H9 (cell line): Measurements from ENCODE around the gene RAB14. TPM values are rescaled to one million over a fixed set of nuclear protein-coding genes. Genes with fewer than 3 reads are reported as not detected.
"Not testable (repeated sequence)": the region's sequence is repeated elsewhere in the genome, so short reads cannot be mapped to it uniquely, and the experiment has no call there.

ENCODE experiments used
- DNase-seq: peaks from one replicate; pipeline ENCODE4 v3.0.0-alpha.2; 2017
- H2AFZ ChIP-seq: one replicate; pipeline ENCODE4 v1.6.1; 2013; ENCODE audit warnings: mild to moderate bottlenecking, low read length, control low read depth, moderate library complexity
- H2AK5ac ChIP-seq: 2 replicates; pipeline ENCODE4 v1.6.1; 2013; ENCODE audit warnings: low read length, control low read depth, mixed read lengths; ENCODE audit not compliant: insufficient read length
- H2BK120ac ChIP-seq: one replicate; pipeline ENCODE4 v1.6.1; 2013; ENCODE audit warnings: low read depth, mild to moderate bottlenecking, low read length, control low read depth, inconsistent platforms; ENCODE audit not compliant: poor library complexity, severe bottlenecking
- H2BK12ac ChIP-seq: 2 replicates; pipeline ENCODE4 v1.6.1; 2013; ENCODE audit warnings: low read length, control low read depth, mixed read lengths, low read depth; ENCODE audit not compliant: insufficient read length
- H2BK15ac ChIP-seq: 2 replicates; pipeline ENCODE4 v1.6.1; 2013; ENCODE audit warnings: low read depth, low read length, control low read depth
- H2BK20ac ChIP-seq: one replicate; pipeline ENCODE4 v1.6.1; 2013; ENCODE audit warnings: low read depth, mild to moderate bottlenecking, low read length, control low read depth, inconsistent platforms; ENCODE audit not compliant: poor library complexity, severe bottlenecking
- H2BK5ac ChIP-seq: 2 replicates; pipeline ENCODE4 v1.6.1; 2013; ENCODE audit warnings: low read length, control low read depth, mixed read lengths; ENCODE audit not compliant: insufficient read length
- H3K14ac ChIP-seq: 2 replicates; pipeline ENCODE4 v1.6.1; 2013; ENCODE audit warnings: low read length, control low read depth; ENCODE audit not compliant: insufficient read depth
- H3K18ac ChIP-seq: 2 replicates; pipeline ENCODE4 v1.6.1; 2013; ENCODE audit warnings: low read depth, mild to moderate bottlenecking, mixed read lengths, low read length, control low read depth; ENCODE audit not compliant: insufficient read length
- H3K23ac ChIP-seq: 2 replicates; pipeline ENCODE4 v1.6.1; 2013; ENCODE audit warnings: low read length, control low read depth, mixed read lengths, low read depth; ENCODE audit not compliant: insufficient read length
- H3K23me2 ChIP-seq: 2 replicates; pipeline ENCODE4 v1.6.1; 2013; ENCODE audit warnings: low read depth, mild to moderate bottlenecking, mixed read lengths, low read length, control low read depth; ENCODE audit not compliant: insufficient read length, poor library complexity, severe bottlenecking
- H3K27ac ChIP-seq: 2 replicates; pipeline ENCODE4 v1.5.1; 2013; ENCODE audit warnings: low read length, control low read depth, mixed read lengths, low read depth; ENCODE audit not compliant: insufficient read length
- H3K27me3 ChIP-seq: 2 replicates; pipeline ENCODE4 v1.6.1; 2013; ENCODE audit warnings: low read length, control low read depth, inconsistent platforms; ENCODE audit not compliant: insufficient read depth
- H3K4ac ChIP-seq: 2 replicates; pipeline ENCODE4 v1.6.1; 2013; ENCODE audit warnings: low read depth, mild to moderate bottlenecking, control low read depth, inconsistent platforms, low read length, moderate library complexity
- H3K4me1 ChIP-seq: 2 replicates; pipeline ENCODE4 v1.6.1; 2013; ENCODE audit warnings: low read length, control low read depth, inconsistent platforms; ENCODE audit not compliant: insufficient read depth
- H3K4me2 ChIP-seq: 2 replicates; pipeline ENCODE4 v1.6.1; 2013; ENCODE audit warnings: low read length, control low read depth, mixed read lengths; ENCODE audit not compliant: insufficient read length, insufficient read depth
- H3K56ac ChIP-seq: 2 replicates; pipeline ENCODE4 v1.6.1; 2013; ENCODE audit warnings: low read depth, mild to moderate bottlenecking, mixed read lengths, low read length, control low read depth; ENCODE audit not compliant: insufficient read length
- H3K79me1 ChIP-seq: 2 replicates; pipeline ENCODE4 v1.6.1; 2013; ENCODE audit warnings: low read depth, mild to moderate bottlenecking, moderate library complexity, low read length, control low read depth, inconsistent platforms; ENCODE audit not compliant: insufficient read depth, poor library complexity, severe bottlenecking
- H3K79me2 ChIP-seq: 2 replicates; pipeline ENCODE4 v1.6.1; 2013; ENCODE audit warnings: low read length, control low read depth, inconsistent platforms; ENCODE audit not compliant: insufficient read depth
- H3K9ac ChIP-seq: 2 replicates; pipeline ENCODE4 v1.6.1; 2013; ENCODE audit warnings: low read length, control low read depth, mixed read lengths; ENCODE audit not compliant: insufficient read length; ENCODE audit errors: extremely low read depth
- H3K9me3 ChIP-seq: one replicate; pipeline ENCODE4 v1.6.1; 2013; ENCODE audit warnings: low read depth, low read length, inconsistent platforms; ENCODE audit not compliant: control insufficient read depth
- H3T11ph ChIP-seq: one replicate; pipeline ENCODE4 v1.6.1; 2013; ENCODE audit warnings: mild to moderate bottlenecking, low read length, control low read depth, inconsistent platforms
- H4K20me1 ChIP-seq: one replicate; pipeline ENCODE4 v1.6.1; 2013; ENCODE audit not compliant: control insufficient read depth, insufficient read length, insufficient read depth
- H4K5ac ChIP-seq: 2 replicates; pipeline ENCODE4 v1.6.1; 2013; ENCODE audit warnings: low read depth, mild to moderate bottlenecking, mixed read lengths, low read length, control low read depth; ENCODE audit not compliant: insufficient read length
- H4K8ac ChIP-seq: replicated peaks from 2 replicates; pipeline ENCODE4 v1.6.1; 2013; ENCODE audit warnings: low read length, control low read depth, mixed read lengths, low read depth; ENCODE audit not compliant: insufficient read length
- H4K91ac ChIP-seq: 2 replicates; pipeline ENCODE4 v1.6.1; 2013; ENCODE audit warnings: low read depth, mild to moderate bottlenecking, moderate library complexity, mixed read lengths, low read length, control low read depth; ENCODE audit not compliant: insufficient read length
- H3K27ac Mint-ChIP-seq, 3 experiments: 2 replicates in 2 of 3; 3 replicates in 1 of 3; pipeline ENCODE4 v1.8.0; 2020 to 2021; ENCODE audit warnings: mixed read lengths in 3 of 3, mild to moderate bottlenecking in 1 of 3, moderate library complexity in 1 of 3
- H3K27me3 Mint-ChIP-seq: 2 replicates; pipeline ENCODE4 v1.8.0; 2021; ENCODE audit warnings: low read depth, mild to moderate bottlenecking, moderate library complexity, mixed read lengths
- H3K36me3 Mint-ChIP-seq, 3 experiments: 2 replicates in 2 of 3; 3 replicates in 1 of 3; pipeline ENCODE4 v1.8.0; 2020 to 2021; ENCODE audit warnings: low read depth in 3 of 3, mixed read lengths in 3 of 3; ENCODE audit not compliant: insufficient read depth in 1 of 3
- H3K4me1 Mint-ChIP-seq, 2 experiments: 2 replicates each; pipeline ENCODE4 v1.8.0; 2020; ENCODE audit warnings: mixed read lengths in 2 of 2
- H3K4me3 Mint-ChIP-seq, 2 experiments: 2 replicates in 1 of 2; 3 replicates in 1 of 2; pipeline ENCODE4 v1.8.0; 2020 to 2021; ENCODE audit warnings: mild to moderate bottlenecking in 2 of 2, mixed read lengths in 2 of 2, moderate library complexity in 1 of 2
- H3K9me3 Mint-ChIP-seq, 2 experiments: 2 replicates in 1 of 2; 3 replicates in 1 of 2; pipeline ENCODE4 v1.8.0; 2020; ENCODE audit warnings: mild to moderate bottlenecking in 2 of 2, mixed read lengths in 2 of 2, moderate library complexity in 1 of 2
- CTCF ChIP-seq: fragments of 200-600 bp; sonication (generic); conservative IDR thresholded peaks from 3 replicates; pipeline ENCODE4 v1.8.0; 2021; ENCODE audit warnings: antibody characterized with exemption, mild to moderate bottlenecking
- WGBS: extraction: QIAGEN DNeasy Blood & Tissue Kit; methylation state at CpG from one replicate; pipeline ENCODE4 v1.1.7; 2013; ENCODE audit warnings: missing lambda C conversion rate, low lambda C conversion rate, mixed read lengths; ENCODE audit not compliant: insufficient read length; ENCODE audit errors: extremely low coverage; 5-methylcytosine and 5-hydroxymethylcytosine counted together
- total RNA-seq: library from RNA; stranded (reverse); gene quantifications from 2 replicates; pipeline ENCODE4 v1.2.1, GENCODE V29; 2021

RAB14 gene
- total RNA-seq, 1 experiment from 2014 or later, result 33.6 TPM

- Histone ChIP-seq H2BK5ac (no peak overlapping the region), H3K23me2 (no peaks in the 10 kb centered on the region), H3K4me2 (peak overlapping the region; percentile 25), H3K4ac (no peak overlapping the region), H3K14ac (no peak overlapping the region), H4K5ac (no peak overlapping the region), H3K27me3 (no peaks in the 10 kb centered on the region), H2AFZ (no peak overlapping the region), H2BK12ac (no peak overlapping the region), H4K8ac (no peak overlapping the region), H4K91ac (no peak overlapping the region), H3K18ac (peak overlapping the region; percentile 75), H2BK120ac (no peak overlapping the region), H2BK20ac (no peak overlapping the region), H3K56ac (no peak overlapping the region), H3K23ac (no peak overlapping the region), H2AK5ac (no peak overlapping the region), H3K4me1 (peaks cover 2% of the 10 kb centered on the region; the same call in 1 of the 2 replicates), H2BK15ac (no peak overlapping the region), H3K79me2 (no peaks in the 10 kb centered on the region), H3K79me1 (no peaks in the 10 kb centered on the region), H3T11ph (no peak overlapping the region), H3K27ac (no peak overlapping the region), H4K20me1 (no peaks in the 10 kb centered on the region), H3K9ac (no peak overlapping the region), H3K9me3 (no peaks in the 10 kb centered on the region)
- H3K4me1 Mint-ChIP-seq, result peaks cover 28 to 32% of the 10 kb centered on the region in 2 experiments
- no peak overlapping the region for H3K4me3 Mint-ChIP-seq
- no peaks in the 10 kb centered on the region; the same call in 1 of the 2 replicates for H3K27me3 Mint-ChIP-seq
- H3K36me3 Mint-ChIP-seq, result peaks cover 8 to 21% (median 9%) of the 10 kb centered on the region in 3 experiments
- peaks cover 0 to 3% of the 10 kb centered on the region in 2 experiments; a peak in 2 of 5 replicates for H3K9me3 Mint-ChIP-seq
- TF ChIP-seq CTCF, result no peak
- peak overlapping the region in 1 of 3 experiments; percentile 23; a peak in 1 of 7 replicates for H3K27ac Mint-ChIP-seq
- peak; percentile 83 for DNase-seq
- no CpG with 5 or more reads among the region's 19 CpGs for WGBS
These were observed 68.4 kb downstream of the RAB14 start for GRCh38 chr9:121133104-121133816.

GRCh38 chr9:121129384-121129783 is 72.3 kb downstream of the RAB14 start:
- not testable (repeated sequence) for H3K4me2 ChIP-seq

More at GRCh38 chr9:121129384-121129783, 72.3 kb downstream of the RAB14 start:
- H3T11ph ChIP-seq, H2AFZ ChIP-seq, H3K79me2 ChIP-seq, H3K23me2 ChIP-seq, H2BK120ac ChIP-seq, H4K8ac ChIP-seq, H4K91ac ChIP-seq, H3K9ac ChIP-seq, H3K9me3 ChIP-seq, H2BK5ac ChIP-seq, H3K9me3 Mint-ChIP-seq, H3K4me3 Mint-ChIP-seq, H2BK20ac ChIP-seq, DNase-seq, H3K4me1 ChIP-seq, H2BK12ac ChIP-seq, H3K14ac ChIP-seq, H2BK15ac ChIP-seq, H2AK5ac ChIP-seq, H3K27me3 ChIP-seq, H3K27me3 Mint-ChIP-seq, H3K27ac Mint-ChIP-seq, H3K18ac ChIP-seq, H3K23ac ChIP-seq, H3K27ac ChIP-seq, H3K56ac ChIP-seq, H4K5ac ChIP-seq, H3K4ac ChIP-seq, H3K79me1 ChIP-seq, H4K20me1 ChIP-seq: not testable (repeated sequence)
- H3K4me1 Mint-ChIP-seq, result peaks cover 15 to 17% of the 10 kb centered on the region in 2 experiments
- peaks cover 11 to 36% (median 13%) of the 10 kb centered on the region in 3 experiments; a peak in 6 of 7 replicates for H3K36me3 Mint-ChIP-seq
- no CpG with 5 or more reads among the region's 3 CpGs for WGBS
